Central memory CD4-positive, alpha-beta T cell (primary cell): ENCODE measurements around the gene CYP2F1.
A peak's percentile ranks its signal among the peaks of the same experiment; 100 is the strongest.
"Not testable (repeated sequence)": the region's sequence is repeated elsewhere in the genome, so short reads cannot be mapped to it uniquely, and the experiment has no call there.

Experiments
- DNase-seq: peaks from one replicate; pipeline ENCODE4 v3.0.0; 2022
- total RNA-seq, 3 experiments: gene quantifications; one replicate each; lab custom pipeline; 2026; lab: John Stamatoyannopoulos, UW

Gene CYP2F1
- 0 to 0.58 (median 0) reads per million in 3 experiments for total RNA-seq

- DNase-seq, result no peak
Observed at GRCh38 chr19:41114132-41114531, at the start of gene CYP2F1. TSS of gene CYP2F1 (plus strand) at chr19:41114432. CDS start at chr19:41116189, 1,757 bp downstream.

DNA sequence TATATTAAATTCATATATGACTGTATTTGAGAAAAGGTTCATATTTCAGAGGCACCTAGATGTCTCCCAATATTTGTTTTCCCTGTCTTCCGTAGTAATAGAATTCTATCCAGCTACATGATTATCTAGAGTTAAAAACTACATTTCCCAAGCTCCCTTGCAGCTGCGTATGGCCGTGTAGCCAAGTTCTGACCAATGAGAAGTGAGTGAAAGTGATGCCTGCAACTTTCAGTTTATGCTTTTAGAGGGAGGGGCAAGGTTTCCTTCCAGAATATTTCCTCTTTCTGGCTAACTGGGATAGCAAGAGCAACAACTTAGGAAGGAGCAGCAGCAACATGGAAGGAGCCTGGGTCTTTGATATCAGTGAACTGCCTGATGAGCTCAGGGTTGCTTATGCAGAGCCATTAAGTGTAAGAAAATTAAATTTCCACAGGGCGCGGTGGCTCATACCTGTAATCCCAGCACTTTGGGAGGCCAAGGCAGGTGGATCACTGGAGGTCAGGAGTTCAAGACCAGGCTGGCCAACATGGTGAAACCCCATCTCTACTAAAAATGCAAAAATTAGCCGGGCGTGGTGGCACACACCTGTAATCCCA lies 49.2 kb upstream of the CYP2F1 start:
- DNase-seq, result no peak

- no peak for DNase-seq
Observed at GRCh38 chr19:41076286-41076685, 37.9 kb upstream of the CYP2F1 start.

GRCh38 chr19:41083516-41083915 lies 30.7 kb upstream of the CYP2F1 start:
- no peak for DNase-seq

GRCh38 chr19:41085748-41086415 lies 28.4 kb upstream of the CYP2F1 start:
- no peak for DNase-seq

- DNase-seq, result no peak
Observed at GRCh38 chr19:41088151-41088550, 26.1 kb upstream of the CYP2F1 start, which contains the start of gene CYP2A13. TSS of gene CYP2A13 (plus strand) at chr19:41088451. CDS start at chr19:41088472, 21 bp downstream.

DNA sequence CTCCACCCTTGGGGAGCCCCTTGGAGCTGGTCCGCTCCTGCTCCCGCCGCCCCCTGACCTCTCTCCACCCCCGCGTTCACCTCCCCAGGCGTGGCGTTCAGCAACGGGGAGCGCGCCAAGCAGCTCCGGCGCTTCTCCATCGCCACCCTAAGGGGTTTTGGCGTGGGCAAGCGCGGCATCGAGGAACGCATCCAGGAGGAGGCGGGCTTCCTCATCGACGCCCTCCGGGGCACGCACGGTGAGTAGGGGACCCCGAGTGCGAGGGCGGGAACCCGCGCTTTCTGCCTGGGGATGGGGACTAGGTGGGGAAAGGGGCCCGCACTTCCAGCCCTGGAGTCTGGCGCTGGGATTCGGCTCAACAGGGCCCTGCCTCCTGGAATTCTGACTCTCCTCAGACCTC lies 24.3 kb upstream of the CYP2F1 start:
- DNase-seq, result peak; percentile 2

- no peak for DNase-seq
Observed at GRCh38 chr19:41095703-41096102, 18.5 kb upstream of the CYP2F1 start.

DNA sequence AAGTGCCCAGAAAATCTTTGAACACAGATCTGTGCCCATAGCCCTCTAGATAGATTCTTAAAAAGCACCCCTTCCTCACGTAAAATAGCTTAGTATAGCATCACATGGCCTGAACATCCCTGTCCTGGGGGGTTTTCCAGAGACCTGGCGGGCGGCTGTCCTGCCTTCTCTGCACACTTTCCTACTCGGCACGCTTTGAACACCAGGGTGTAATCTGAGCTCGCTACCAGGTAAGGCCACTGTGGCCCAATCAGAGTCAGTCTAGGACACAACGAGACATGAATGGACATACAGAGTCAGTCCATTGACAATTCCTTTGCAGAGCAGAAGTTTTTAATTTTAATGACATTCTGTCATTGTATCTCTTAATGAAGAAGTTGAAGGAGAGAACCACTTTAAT lies 17.9 kb upstream of the CYP2F1 start:
- DNase-seq, result no peak

- no peak for DNase-seq
Observed at GRCh38 chr19:41097302-41097701, 16.9 kb upstream of the CYP2F1 start.

DNA sequence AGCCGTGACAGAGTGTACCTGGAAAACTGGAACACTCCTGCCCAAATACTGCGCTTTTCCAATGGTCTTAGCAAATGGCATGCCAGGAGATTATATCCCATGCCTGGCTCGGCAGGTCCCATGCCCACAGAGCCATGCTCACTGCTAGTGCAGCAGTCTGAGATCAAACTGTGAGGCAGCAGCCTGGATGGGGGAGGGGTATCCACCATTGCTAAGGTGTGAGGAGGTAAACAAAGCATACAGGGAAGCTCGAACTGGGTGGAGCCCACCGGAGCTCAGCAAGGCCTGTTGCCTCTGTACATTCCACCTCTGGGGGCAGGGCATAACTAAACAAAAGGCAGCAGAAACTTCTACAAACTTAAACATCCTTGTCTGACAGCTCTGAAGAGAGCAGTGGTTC lies 15.5 kb upstream of the CYP2F1 start:
- no peak for DNase-seq

DNA sequence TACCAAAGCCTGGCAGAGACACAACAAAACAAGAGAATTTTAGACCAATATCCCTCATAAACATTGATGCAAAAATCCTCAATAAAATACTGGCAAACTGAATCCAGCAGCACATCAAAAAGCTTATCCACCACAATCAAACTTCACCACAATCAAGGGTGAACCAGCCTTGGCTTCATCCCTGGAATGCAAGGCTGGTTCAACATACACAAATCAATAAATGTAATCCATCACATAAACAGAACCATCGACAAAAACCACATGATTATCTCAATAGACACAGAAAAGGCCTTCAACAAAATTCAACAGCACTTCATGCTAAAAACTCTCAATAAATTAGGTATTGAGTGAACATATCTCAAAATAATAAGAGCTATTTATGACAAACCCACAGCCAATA lies 12.0 kb upstream of the CYP2F1 start:
- DNase-seq, result not testable (repeated sequence)

GRCh38 chr19:41106177-41106576 lies 8.1 kb upstream of the CYP2F1 start:
- DNase-seq, result no peak

- DNase-seq, result no peak
Observed at GRCh38 chr19:41111296-41111695, 2.9 kb upstream of the CYP2F1 start.

DNA sequence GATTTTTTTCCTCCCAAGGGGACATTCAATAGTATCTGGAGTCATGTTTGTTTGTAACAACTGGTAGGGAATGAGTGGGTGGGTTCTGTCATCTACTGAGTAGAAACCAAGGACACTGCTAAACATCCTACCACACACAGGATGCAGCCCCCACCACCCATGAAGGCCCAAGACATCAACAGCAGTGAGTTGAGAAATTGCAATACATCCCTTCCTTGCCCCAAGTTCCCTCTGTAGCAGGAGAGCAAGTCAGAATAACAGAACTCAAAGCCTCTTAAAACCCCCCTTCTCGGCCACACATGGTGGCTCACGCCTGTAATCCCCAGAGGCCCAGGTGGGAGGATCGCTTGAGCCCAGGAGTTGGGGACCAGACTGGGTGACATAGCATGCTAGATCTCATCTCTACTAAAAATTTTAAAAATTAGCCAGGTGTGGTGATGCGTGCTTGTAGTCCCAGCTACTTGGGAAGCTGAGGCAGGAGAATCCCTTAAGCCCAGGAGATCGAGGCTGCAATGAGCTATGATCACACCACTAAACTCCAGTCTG lies 2.4 kb upstream of the CYP2F1 start:
- DNase-seq, result no peak

GRCh38 chr19:41112728-41113290 lies 1.4 kb upstream of the CYP2F1 start:
- DNase-seq, result no peak

DNA sequence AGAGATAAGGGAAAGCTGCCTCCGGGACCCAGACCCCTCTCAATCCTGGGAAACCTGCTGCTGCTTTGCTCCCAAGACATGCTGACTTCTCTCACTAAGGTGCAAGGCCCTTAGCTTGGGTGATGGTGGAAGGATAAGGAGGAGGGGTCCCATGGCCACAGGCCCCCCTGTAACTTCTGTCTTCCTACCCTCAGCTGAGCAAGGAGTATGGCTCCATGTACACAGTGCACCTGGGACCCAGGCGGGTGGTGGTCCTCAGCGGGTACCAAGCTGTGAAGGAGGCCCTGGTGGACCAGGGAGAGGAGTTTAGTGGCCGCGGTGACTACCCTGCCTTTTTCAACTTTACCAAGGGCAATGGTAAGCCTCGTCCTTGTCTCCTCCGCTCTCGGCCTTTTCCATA lies 2.0 kb downstream of the CYP2F1 start:
- DNase-seq, result no peak

- peak; percentile 92 for DNase-seq
Observed at GRCh38 chr19:41120929-41121911, 7.0 kb downstream of the CYP2F1 start.

DNA sequence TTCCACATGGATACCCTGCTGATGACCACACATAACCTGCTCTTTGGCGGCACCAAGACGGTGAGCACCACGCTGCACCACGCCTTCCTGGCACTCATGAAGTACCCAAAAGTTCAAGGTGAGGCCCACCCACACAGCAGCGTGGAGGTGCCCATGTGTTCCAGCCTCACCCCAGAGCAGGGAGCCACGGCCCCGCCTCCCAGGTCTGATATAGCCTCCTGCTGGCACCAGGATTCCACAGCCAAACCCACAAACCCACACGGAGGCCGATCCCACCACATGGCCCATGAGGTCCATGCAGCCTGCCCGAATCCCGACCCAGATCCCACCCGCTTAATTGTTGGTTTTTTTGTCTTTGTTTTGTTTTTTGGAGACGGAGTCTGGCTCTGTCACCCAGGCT lies 8.6 kb downstream of the CYP2F1 start:
- not testable (repeated sequence) for DNase-seq

DNA sequence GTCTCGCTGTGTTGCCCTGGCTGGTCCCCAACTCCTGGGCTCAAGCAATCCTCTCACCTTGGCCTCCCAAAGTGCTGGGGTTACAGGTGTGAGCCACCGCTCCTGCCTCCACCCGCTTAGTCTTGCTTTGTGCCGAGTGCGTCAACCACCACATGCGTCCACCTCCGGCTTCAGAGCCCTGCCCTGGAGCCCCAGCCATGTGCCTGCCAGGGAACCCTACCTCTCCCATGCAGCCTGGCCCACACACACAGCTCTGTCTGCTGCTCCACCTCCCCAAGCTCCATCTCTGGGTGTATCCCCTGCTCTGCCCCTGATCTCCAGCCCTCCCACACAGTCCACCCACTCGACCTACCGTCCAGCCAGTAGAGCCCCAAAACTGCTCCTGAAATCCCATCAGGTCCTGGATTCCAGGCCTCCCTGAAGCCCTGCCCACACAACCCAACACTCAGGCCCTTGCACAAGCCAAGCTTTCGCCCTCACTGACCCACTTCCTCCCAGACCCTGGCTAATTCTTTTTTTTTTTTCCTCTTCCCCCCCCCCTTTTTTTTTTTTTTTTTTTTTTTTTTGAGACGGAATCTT lies 9.6 kb downstream of the CYP2F1 start:
- DNase-seq, result no peak

GRCh38 chr19:41126765-41127203 lies 12.6 kb downstream of the CYP2F1 start:
- DNase-seq, result peak; percentile 57

DNA sequence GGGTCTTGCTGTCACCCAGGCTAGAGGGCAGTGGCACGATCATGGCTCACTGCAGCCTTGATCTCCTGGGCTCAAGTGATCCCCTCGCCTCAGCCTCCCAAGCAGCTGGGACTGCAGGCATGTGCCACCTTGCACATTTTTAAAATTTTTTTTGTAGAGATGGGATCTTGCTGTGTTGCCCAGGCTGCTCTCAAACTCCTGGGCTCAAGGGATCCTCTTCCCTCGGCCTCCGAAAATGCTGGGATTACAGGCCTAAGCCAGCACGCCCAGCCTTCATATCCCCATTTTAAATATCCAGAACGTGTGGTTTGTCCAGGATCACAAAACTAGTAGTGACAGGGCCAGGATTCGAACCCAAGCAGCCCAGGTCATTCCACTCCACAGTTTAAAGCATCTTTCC lies 13.1 kb downstream of the CYP2F1 start:
- not testable (repeated sequence) for DNase-seq
